Endothelial cell (in vitro differentiated cells): Measurements from ENCODE around the gene NCK1. TPM values are rescaled to one million over a fixed set of nuclear protein-coding genes. Genes with fewer than 3 reads are reported as not detected.

Experiments
- DNase-seq: peaks from one replicate; pipeline ENCODE4 v3.0.0; 2021; ENCODE audit warnings: low spot score
- H3K27ac Mint-ChIP-seq: one replicate; pipeline ENCODE4 v1.8.0; 2021; ENCODE audit warnings: mixed read lengths, inconsistent platforms; ENCODE audit not compliant: unreplicated experiment
- H3K27me3 Mint-ChIP-seq: one replicate; pipeline ENCODE4 v1.8.0; 2021; ENCODE audit warnings: mild to moderate bottlenecking, moderate library complexity, mixed read lengths, inconsistent platforms; ENCODE audit not compliant: unreplicated experiment
- H3K36me3 Mint-ChIP-seq: one replicate; pipeline ENCODE4 v1.8.0; 2021; ENCODE audit warnings: mild to moderate bottlenecking, low read depth, mixed read lengths, inconsistent platforms; ENCODE audit not compliant: unreplicated experiment
- H3K4me1 Mint-ChIP-seq: one replicate; pipeline ENCODE4 v1.8.0; 2021; ENCODE audit warnings: mild to moderate bottlenecking, mixed read lengths, inconsistent platforms; ENCODE audit not compliant: unreplicated experiment
- H3K4me3 Mint-ChIP-seq: one replicate; pipeline ENCODE4 v1.8.0; 2021; ENCODE audit warnings: mild to moderate bottlenecking, mixed read lengths, inconsistent platforms; ENCODE audit not compliant: unreplicated experiment
- H3K9me3 Mint-ChIP-seq: one replicate; pipeline ENCODE4 v1.8.0; 2021; ENCODE audit warnings: mixed read lengths, inconsistent platforms; ENCODE audit not compliant: unreplicated experiment
- CTCF ChIP-seq: fragments of 200-600 bp; sonication (generic); IDR thresholded peaks from one replicate; pipeline ENCODE4 v1.5.0; 2021; ENCODE audit warnings: antibody characterized with exemption; ENCODE audit not compliant: unreplicated experiment
- total RNA-seq: library from RNA; stranded (reverse); fragmentation: NEBNext Ultra II Directional; extraction: Animal tissue kit (Norgen Biotek cat#: 25700); gene quantifications from one replicate; pipeline ENCODE4 v1.2.1, GENCODE V29; 2021; ENCODE audit not compliant: unreplicated experiment

NCK1 gene
- total RNA-seq, 1 donor from 2014 or later, result 53.9 TPM

GRCh38 chr3:136995652-136996051 lies 133.6 kb downstream of the NCK1 start:
- Mint-ChIP-seq H3K4me1 (no peaks in the 10 kb centered on the region), H3K27me3 (peaks cover 2% of the 10 kb centered on the region), H3K9me3 (no peaks in the 10 kb centered on the region), H3K36me3 (no peaks in the 10 kb centered on the region), H3K4me3 (no peak overlapping the region), H3K27ac (no peak overlapping the region)
- DNase-seq, result no peak
- TF ChIP-seq CTCF, result no peak

Other genes starting within 250 kb of the NCK1 start
- gene STAG1, start 109.8 kb upstream of the NCK1 start, total RNA-seq, result 30.0 TPM
- 8.2 TPM for gene SLC35G2, start 43.1 kb upstream of the NCK1 start, total RNA-seq
- gene IL20RB, start 95.8 kb downstream of the NCK1 start, total RNA-seq, result 2.9 TPM